Panc1 (cell line): ENCODE results near the gene ZNF407. TPM values are rescaled to one million over a fixed set of nuclear protein-coding genes. Genes with fewer than 3 reads are reported as not detected.

Experiments
- ATAC-seq: fragments of 200-7000 bp; cut with Tn5 transposase; 2 replicates; pipeline ENCODE4 v1.9.1; 2020; ENCODE audit warnings: mild to moderate bottlenecking, moderate library complexity
- BruUV-seq: library from RNA; stranded (reverse); fragments of 400-500 nt; replicated peaks from 2 replicates; lab custom pipeline; 2021; lab: Mats Ljungman, UMichigan
- CTCF ChIA-PET: fragments of 300-600 bp; sonication (Branson Sonifier 250); formaldehyde crosslinking; loops from one replicate; lab custom pipeline; 2022; ENCODE audit warnings: antibody characterized with exemption; lab: Charles Lee
- POLR2A ChIA-PET: fragments of 300-600 bp; sonication (Branson Sonifier 250); formaldehyde crosslinking; loops from one replicate; lab custom pipeline; 2022; ENCODE audit warnings: antibody characterized with exemption; lab: Charles Lee
- DNase-seq: peaks from one replicate; pipeline ENCODE4 v3.0.0-alpha.2; 2010; ENCODE audit warnings: low read depth, low spot score
- H3K27ac ChIP-seq: 2 replicates; pipeline ENCODE4 v1.5.1; 2011; ENCODE audit warnings: mild to moderate bottlenecking, low read length, inconsistent platforms
- H3K27me3 ChIP-seq: fragments of 200-500 bp; sonication (Bioruptor generic); 2 replicates; pipeline ENCODE4 v1.6.0; 2014; ENCODE audit warnings: low read length, inconsistent platforms; ENCODE audit not compliant: control insufficient read depth, insufficient read depth
- H3K36me3 ChIP-seq: fragments of 200-500 bp; sonication (Bioruptor generic); 2 replicates; pipeline ENCODE4 v1.5.1; 2014; ENCODE audit warnings: inconsistent platforms, mild to moderate bottlenecking, low read length, moderate library complexity; ENCODE audit not compliant: control insufficient read depth, insufficient read depth
- H3K4me1 ChIP-seq: 2 replicates; pipeline ENCODE4 v1.5.1; 2011; ENCODE audit warnings: inconsistent platforms, mild to moderate bottlenecking, low read length, moderate library complexity; ENCODE audit not compliant: control insufficient read depth, insufficient read depth
- H3K4me3 ChIP-seq, 2 experiments: 2 replicates each; pipeline ENCODE4 v1.5.1; 2011 to 2012; ENCODE audit warnings: low read depth in 2 of 2, low read length in 2 of 2, mild to moderate bottlenecking in 2 of 2, inconsistent platforms in 1 of 2, moderate library complexity in 1 of 2
- H3K9me3 ChIP-seq: fragments of 200-500 bp; sonication (Bioruptor generic); 2 replicates; pipeline ENCODE4 v1.5.1; 2014; ENCODE audit warnings: low read depth, mild to moderate bottlenecking, inconsistent platforms, low read length, moderate library complexity; ENCODE audit not compliant: control insufficient read depth, insufficient read depth
- CTCF ChIP-seq: fragments of 450-650 bp; IDR thresholded peaks from 2 replicates; pipeline ENCODE4 v1.5.1; 2017; ENCODE audit warnings: mild to moderate bottlenecking
- POLR2AphosphoS5 ChIP-seq: IDR thresholded peaks from 2 replicates; pipeline ENCODE4 v1.6.1; 2012; ENCODE audit warnings: mild to moderate bottlenecking, low read depth, low read length, moderate library complexity
- REST ChIP-seq, 2 experiments: IDR thresholded peaks; 2 replicates each; pipeline ENCODE4 v1.6.1; 2011 to 2012; ENCODE audit warnings: low read depth in 2 of 2, control low read depth in 1 of 2, low read length in 1 of 2, mild to moderate bottlenecking in 1 of 2, moderate library complexity in 1 of 2; ENCODE audit not compliant: insufficient read depth in 1 of 2
- SIN3A ChIP-seq: IDR thresholded peaks from 2 replicates; pipeline ENCODE4 v1.6.1; 2012; ENCODE audit warnings: low read depth, mild to moderate bottlenecking, low read length, moderate library complexity, borderline replicate concordance; ENCODE audit not compliant: insufficient read depth
- TCF7L2 ChIP-seq: IDR thresholded peaks from 2 replicates; pipeline ENCODE4 v1.6.1; 2011; ENCODE audit warnings: mild to moderate bottlenecking, low read depth, low read length, inconsistent platforms
- in situ Hi-C: cut with HindIII; loops from 2 replicates; pipeline ENCODE4 v1.10.0; 2016; ENCODE audit warnings: low sequenced_read_pairs, low pct_unique_long_range_greater_than_20kb
- intact Hi-C: fragments of 100-400 bp; cut with micrococcal nuclease; formaldehyde crosslinking; loops from one replicate; pipeline ENCODE4 v1.10.0; 2022; ENCODE audit not compliant: unreplicated experiment
- total RNA-seq: library from RNA; stranded (reverse); gene quantifications from one replicate; pipeline ENCODE4 v1.2.1, GENCODE V29; 2021; ENCODE audit not compliant: unreplicated experiment

ZNF407 gene
- total RNA-seq, 1 experiment from 2014 or later: 16.8 TPM

DNA sequence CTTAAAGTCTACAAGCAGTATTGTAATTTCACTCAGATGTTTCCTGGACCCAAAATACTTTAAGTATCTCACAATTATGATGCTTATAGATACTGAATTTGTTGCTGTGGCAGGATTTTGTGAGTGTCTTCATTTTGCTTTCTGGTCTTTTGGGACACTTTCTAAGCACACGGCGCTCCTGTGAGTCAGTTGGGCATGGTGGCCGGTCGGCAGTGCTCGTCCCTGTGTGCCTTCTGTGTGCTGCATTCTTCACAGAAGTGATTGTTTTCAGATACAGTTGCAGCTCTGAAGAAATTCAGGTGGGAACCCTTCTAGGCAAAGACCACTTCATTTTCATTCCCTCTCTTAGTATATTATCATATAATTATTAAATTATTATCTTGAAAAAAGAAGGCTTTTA is 273.3 kb downstream of the ZNF407 start:
- in situ Hi-C loops: no loop called here
- ChIA-PET CTCF (no interaction called here), POLR2A (interaction anchor here (0.5 to 0.7 kb wide), 4 partner anchors 61 to 1684 kb away, joined by 3 read pairs; no protein-coding TSS in a partner anchor)
- no peak for DNase-seq
- intact Hi-C loops: no loop called here
- Histone ChIP-seq H3K27me3 (no peaks in the 10 kb centered on the region), H3K4me1 (no peaks in the 10 kb centered on the region), H3K9me3 (no peaks in the 10 kb centered on the region), H3K36me3 (no peaks in the 10 kb centered on the region), H3K27ac (no peak overlapping the region), H3K4me3 (no peak overlapping the region)
- ATAC-seq: no peak
- no TSS peak for BruUV-seq
- TF ChIP-seq REST (IDR thresholded peaks at IDR 0.05; ENCODE audit: insufficient read depth in 1 of 2, low read depth in 2 of 2, low read length in 1 of 2): no peak
- TF ChIP-seq TCF7L2: no peak
- no peak for TF ChIP-seq CTCF
- TF ChIP-seq POLR2AphosphoS5: no peak
- no peak for TF ChIP-seq SIN3A

DNA sequence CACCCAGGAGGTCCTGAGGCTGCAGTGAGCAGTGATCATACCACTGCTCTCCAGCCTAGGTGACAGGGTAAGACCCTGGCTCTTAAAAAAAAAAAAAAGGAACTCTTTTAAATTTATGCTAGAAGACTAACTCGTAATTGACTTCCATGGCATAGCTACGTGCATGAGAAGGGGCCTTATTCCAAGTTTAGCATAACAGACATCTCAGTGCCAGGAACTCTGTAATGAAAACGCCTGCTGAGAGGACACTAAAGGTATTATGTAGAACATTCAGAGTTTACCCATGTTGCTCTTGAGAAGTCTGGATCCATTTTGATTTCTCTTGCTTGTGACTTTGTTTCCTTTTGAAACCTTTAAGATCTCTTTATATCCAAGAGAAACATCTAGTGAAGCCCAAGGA is 276.0 kb downstream of the ZNF407 start:
- DNase-seq (no peak), ATAC-seq (no peak)
- Histone ChIP-seq H3K9me3 (no peaks in the 10 kb centered on the region), H3K27me3 (no peaks in the 10 kb centered on the region), H3K4me3 (no peak overlapping the region), H3K4me1 (no peaks in the 10 kb centered on the region), H3K27ac (no peak overlapping the region), H3K36me3 (no peaks in the 10 kb centered on the region)
- intact Hi-C loops (no loop called here), in situ Hi-C loops (no loop called here)
- TF ChIP-seq TCF7L2 (no peak), REST (IDR thresholded peaks at IDR 0.05; ENCODE audit: insufficient read depth in 1 of 2, low read depth in 2 of 2, low read length in 1 of 2) (no peak), CTCF (no peak), SIN3A (no peak), POLR2AphosphoS5 (no peak)
- BruUV-seq: no TSS peak
- ChIA-PET POLR2A (interaction anchor here (0.7 kb wide), 1 partner anchor 51 kb away, joined by 3 read pairs; no protein-coding TSS in a partner anchor), CTCF (interaction anchor here (0.6 kb wide), 1 partner anchor 35 kb away, joined by 4 read pairs; no protein-coding TSS in a partner anchor)
